HFFc6 (cell line): ENCODE measurements around the gene KLHL7. TPM values are rescaled to one million over a fixed set of nuclear protein-coding genes. Genes with fewer than 3 reads are reported as not detected.

Source experiments
- DNase-seq: peaks from one replicate; pipeline ENCODE4 v3.0.0-alpha.2; 2018
- H3K27ac Mint-ChIP-seq: 2 replicates; pipeline ENCODE4 v1.8.0; 2020; ENCODE audit warnings: mild to moderate bottlenecking, mixed read lengths
- H3K27me3 Mint-ChIP-seq: 2 replicates; pipeline ENCODE4 v1.8.0; 2021; ENCODE audit warnings: mild to moderate bottlenecking, moderate library complexity, mixed read lengths; ENCODE audit not compliant: insufficient read depth
- H3K36me3 Mint-ChIP-seq: 2 replicates; pipeline ENCODE4 v1.8.0; 2021; ENCODE audit warnings: low read depth, mixed read lengths
- H3K4me1 Mint-ChIP-seq: 2 replicates; pipeline ENCODE4 v1.8.0; 2020; ENCODE audit warnings: low read depth, mixed read lengths
- H3K4me3 Mint-ChIP-seq: 2 replicates; pipeline ENCODE4 v1.8.0; 2020; ENCODE audit warnings: mild to moderate bottlenecking, moderate library complexity, mixed read lengths
- H3K9me3 Mint-ChIP-seq: 2 replicates; pipeline ENCODE4 v1.8.0; 2020; ENCODE audit warnings: mild to moderate bottlenecking, mixed read lengths
- total RNA-seq, 6 experiments: library from RNA; stranded (reverse); fragmentation: NEBNext Ultra II Directional; extraction: Animal tissue kit (Norgen Biotek cat#: 25700); gene quantifications; 2 replicates in 1 of 6; 3 replicates in 5 of 6; pipeline ENCODE4 v1.2.3, GENCODE V29; 2021
- TF ChIP-seq, protein P1 (sequence below): fragments of 200-600 bp; sonication (generic); IDR thresholded peaks from 2 replicates; pipeline ENCODE4 v1.5.0; 2021; ENCODE audit warnings: antibody characterized with exemption, mild to moderate bottlenecking

KLHL7 gene
- total RNA-seq, 6 experiments from 2014 or later: 23.1 to 31.2 (median 29.5) TPM

- Mint-ChIP-seq H3K36me3 (no peaks in the 10 kb centered on the region), H3K4me3 (no peak overlapping the region), H3K4me1 (peaks cover 28% of the 10 kb centered on the region), H3K27ac (no peak overlapping the region), H3K9me3 (no peaks in the 10 kb centered on the region), H3K27me3 (peaks cover 15% of the 10 kb centered on the region; the same call in 1 of the 2 replicates)
- no peak for DNase-seq
- TF ChIP-seq, protein P1, sequence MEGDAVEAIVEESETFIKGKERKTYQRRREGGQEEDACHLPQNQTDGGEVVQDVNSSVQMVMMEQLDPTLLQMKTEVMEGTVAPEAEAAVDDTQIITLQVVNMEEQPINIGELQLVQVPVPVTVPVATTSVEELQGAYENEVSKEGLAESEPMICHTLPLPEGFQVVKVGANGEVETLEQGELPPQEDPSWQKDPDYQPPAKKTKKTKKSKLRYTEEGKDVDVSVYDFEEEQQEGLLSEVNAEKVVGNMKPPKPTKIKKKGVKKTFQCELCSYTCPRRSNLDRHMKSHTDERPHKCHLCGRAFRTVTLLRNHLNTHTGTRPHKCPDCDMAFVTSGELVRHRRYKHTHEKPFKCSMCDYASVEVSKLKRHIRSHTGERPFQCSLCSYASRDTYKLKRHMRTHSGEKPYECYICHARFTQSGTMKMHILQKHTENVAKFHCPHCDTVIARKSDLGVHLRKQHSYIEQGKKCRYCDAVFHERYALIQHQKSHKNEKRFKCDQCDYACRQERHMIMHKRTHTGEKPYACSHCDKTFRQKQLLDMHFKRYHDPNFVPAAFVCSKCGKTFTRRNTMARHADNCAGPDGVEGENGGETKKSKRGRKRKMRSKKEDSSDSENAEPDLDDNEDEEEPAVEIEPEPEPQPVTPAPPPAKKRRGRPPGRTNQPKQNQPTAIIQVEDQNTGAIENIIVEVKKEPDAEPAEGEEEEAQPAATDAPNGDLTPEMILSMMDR: no peak
These were observed 28.8 kb upstream of the KLHL7 start for GRCh38 chr7:23076772-23077171.

DNA sequence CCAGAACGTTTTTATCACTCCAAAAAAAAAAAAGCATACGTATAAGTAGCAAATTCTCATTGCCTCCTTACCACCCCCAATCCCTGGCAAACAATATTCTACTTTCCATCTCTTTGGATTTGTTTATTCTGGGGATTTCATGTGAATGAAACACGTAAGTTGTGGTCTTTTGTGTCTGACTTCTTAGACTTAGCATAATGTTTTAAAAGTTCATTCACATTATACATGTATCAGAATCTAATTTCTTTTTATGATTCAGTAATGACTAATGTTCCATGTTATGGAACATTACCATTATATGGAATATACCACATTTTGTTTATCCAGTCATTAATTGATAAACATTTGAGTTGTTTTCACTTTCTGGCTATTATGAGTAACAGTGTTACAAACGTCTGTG lies 12.5 kb upstream of the KLHL7 start:
- peak; percentile 31 for DNase-seq
- H3K4me3 Mint-ChIP-seq: peak overlapping the region; percentile 25
- TF ChIP-seq, protein P1: no peak
- H3K4me1 Mint-ChIP-seq: peaks cover 20% of the 10 kb centered on the region
- H3K9me3 Mint-ChIP-seq: peaks cover 24% of the 10 kb centered on the region
- peaks cover 12% of the 10 kb centered on the region for H3K36me3 Mint-ChIP-seq
- H3K27me3 Mint-ChIP-seq: peaks cover 2% of the 10 kb centered on the region; the same call in 1 of the 2 replicates
- H3K27ac Mint-ChIP-seq: peak overlapping the region; percentile 40; the same call in 1 of the 2 replicates

- peaks cover 28% of the 10 kb centered on the region for H3K9me3 Mint-ChIP-seq
- peak overlapping the region; percentile 25; the same call in 1 of the 2 replicates for H3K4me3 Mint-ChIP-seq
- TF ChIP-seq, protein P1: peak; percentile 26; the same call in 1 of the 2 replicates
- DNase-seq: peak; percentile 87
- H3K27ac Mint-ChIP-seq: peak overlapping the region; percentile 40; the same call in 1 of the 2 replicates
- peaks cover 15% of the 10 kb centered on the region for H3K36me3 Mint-ChIP-seq
- peaks cover 2% of the 10 kb centered on the region; the same call in 1 of the 2 replicates for H3K27me3 Mint-ChIP-seq
- peaks cover 20% of the 10 kb centered on the region for H3K4me1 Mint-ChIP-seq
These were observed 12.0 kb upstream of the KLHL7 start for GRCh38 chr7:23093546-23093945.

- Mint-ChIP-seq H3K36me3 (peaks cover 16% of the 10 kb centered on the region), H3K27me3 (peaks cover 2% of the 10 kb centered on the region; the same call in 1 of the 2 replicates), H3K4me3 (no peak overlapping the region), H3K4me1 (peaks cover 20% of the 10 kb centered on the region), H3K9me3 (peaks cover 29% of the 10 kb centered on the region), H3K27ac (no peak overlapping the region)
- TF ChIP-seq, protein P1: no peak
- DNase-seq: no peak
These were observed 8.9 kb upstream of the KLHL7 start for GRCh38 chr7:23096518-23097290.

DNA sequence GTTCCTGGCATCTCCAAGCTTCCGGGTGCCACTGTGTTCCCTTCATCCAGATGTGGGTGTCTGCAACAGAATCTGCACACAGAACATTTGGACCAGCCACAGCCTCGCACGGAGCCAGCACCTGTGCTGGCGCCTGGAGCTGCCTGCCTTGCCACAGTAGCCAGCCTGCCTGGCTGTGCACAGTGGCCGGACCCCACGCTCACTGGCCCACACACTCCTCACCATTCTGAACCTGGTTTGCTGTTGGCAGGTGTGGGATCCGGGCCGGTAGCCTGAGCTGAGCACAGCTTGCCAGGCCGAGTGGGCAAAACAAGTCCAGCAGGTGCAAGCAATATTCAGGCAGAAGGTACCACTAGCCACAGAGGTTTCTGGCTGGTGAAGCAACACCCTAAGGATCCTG lies 7.6 kb upstream of the KLHL7 start:
- no peak overlapping the region for H3K4me3 Mint-ChIP-seq

More for the DNA sequence above, 7.6 kb upstream of the KLHL7 start:
- Mint-ChIP-seq H3K4me1 (peaks cover 12% of the 10 kb centered on the region), H3K27me3 (peaks cover 2% of the 10 kb centered on the region; the same call in 1 of the 2 replicates), H3K27ac (no peak overlapping the region), H3K9me3 (peaks cover 29% of the 10 kb centered on the region), H3K36me3 (peaks cover 29% of the 10 kb centered on the region)
- TF ChIP-seq, protein P1: no peak
- no peak for DNase-seq
